Activated CD4-positive, alpha-beta T cell treated with anti-CD3 and anti-CD28 coated beads, Interleukin-2, amount 50 U/mL, for 48 hours (primary cell): ENCODE measurements around the gene CCL4L2.
"Not testable (repeated sequence)": the region's sequence is repeated elsewhere in the genome, so short reads cannot be mapped to it uniquely, and the experiment has no call there.

ENCODE experiments used
- DNase-seq, 2 experiments: peaks; one replicate each; pipeline ENCODE4 v3.0.0-alpha.2; 2020

The CCL4L2 gene

GRCh38 chr17:36221581-36222100 is 10.8 kb downstream of the CCL4L2 start:
- DNase-seq = not testable (repeated sequence)

- DNase-seq = not testable (repeated sequence)
These were observed 12.1 kb downstream of the CCL4L2 start for GRCh38 chr17:36222967-36223366.

GRCh38 chr17:36229644-36230043 is 18.8 kb downstream of the CCL4L2 start:
- peak; percentile 26 to 36 for DNase-seq

- not testable (repeated sequence) for DNase-seq
These were observed 31.2 kb downstream of the CCL4L2 start for GRCh38 chr17:36242046-36242445.
